ENCODE data around the gene TLR9. TPM values are rescaled to one million over a fixed set of nuclear protein-coding genes. Genes with fewer than 3 reads are reported as not detected.

TLR9 gene
- total and polyA plus RNA-seq, 9 of the 15 experiments (the other 6 are each of a cell fraction or from before 2014, with no cell fraction given), result not detected

DNA sequence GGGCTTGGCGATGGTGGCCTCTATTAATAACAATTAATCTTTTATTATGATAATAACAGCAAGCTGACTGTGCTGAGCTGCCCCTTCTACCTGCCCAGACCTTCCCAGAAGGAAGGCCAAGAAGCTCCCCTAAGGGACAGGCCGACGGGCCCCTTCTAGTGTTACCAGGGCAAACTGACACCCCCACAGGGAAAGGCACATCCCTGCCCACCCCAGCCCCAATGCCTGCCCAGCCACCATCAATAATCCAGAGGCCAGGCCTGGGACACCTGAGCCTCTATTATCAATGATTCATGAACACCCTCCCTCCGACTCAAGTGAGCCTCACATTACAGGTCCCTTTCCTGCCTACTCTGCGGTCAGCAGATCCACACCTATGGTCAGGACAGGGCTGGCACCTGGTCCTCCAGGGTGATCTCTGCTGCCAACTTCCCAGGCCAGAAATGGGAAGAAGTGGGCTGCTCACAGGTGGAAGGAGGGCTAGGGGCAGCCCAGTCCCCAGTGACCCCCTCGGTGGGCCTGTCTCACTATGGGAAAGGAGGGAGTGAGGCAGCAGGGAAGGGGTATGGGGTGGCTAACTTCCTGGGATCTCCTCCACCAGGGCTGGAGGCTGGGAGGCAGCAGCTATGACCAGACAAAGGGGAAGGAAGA is 11.7 kb upstream of the TLR9 start:
- in situ Hi-C loops (cut with MboI) (no loop called here), intact Hi-C loops (cut with micrococcal nuclease) (no loop called here)
- Histone ChIP-seq H3K9ac (ENCODE audit: insufficient read depth in 1 of 2, low read depth in 2 of 2, low read length in 2 of 2) (peak overlapping the region; percentile 61 to 96; a peak in 3 of 4 replicates), H3K36me3 (ENCODE audit: control insufficient read depth, insufficient read depth, low read length) (peaks cover 6% of the 10 kb centered on the region; the same call in 2 of the 3 replicates), H3K27me3 (ENCODE audit: control insufficient read depth in 2 of 2, insufficient read depth in 2 of 2, low read length in 2 of 2) (no peaks in the 10 kb centered on the region), H2AFZ (ENCODE audit: low read depth, low read length) (0 out of 2 replicates have a peak overlapping the region, but pooled peaks have one; percentile 4), H3K4me3 (peak overlapping the region; percentile 67), H4K20me1 (replicated peaks; ENCODE audit: control insufficient read depth, insufficient read depth, low read length) (no peaks in the 10 kb centered on the region), H3K9me3 (replicated peaks; ENCODE audit: control insufficient read depth, insufficient read depth, low read depth, low read length) (no peaks in the 10 kb centered on the region), H3K9me1 (ENCODE audit: control insufficient read depth, insufficient read depth, low read length) (no peaks in the 10 kb centered on the region), H3K4me1 (replicated peaks in 1 of 2; ENCODE audit: control insufficient read depth in 2 of 2, insufficient read depth in 2 of 2, low read length in 2 of 2) (peaks cover 37 to 48% of the 10 kb centered on the region in 2 experiments), H3K79me2 (ENCODE audit: control insufficient read depth, insufficient read depth, low read length) (peaks cover 51% of the 10 kb centered on the region), H3K4me2 (ENCODE audit: insufficient read depth, low read length) (peak overlapping the region; percentile 98), H3K27ac (ENCODE audit: extremely low read depth, low read depth, low read length) (peak overlapping the region; percentile 74)
- TF ChIP-seq MED1 (CRISPR knock-in tag; IDR thresholded peaks at IDR 0.05; ENCODE audit: borderline replicate concordance) (no peak), HEY1 (CRISPR knock-in tag; IDR thresholded peaks at IDR 0.05; ENCODE audit: borderline replicate concordance) (no peak), ATF7 (IDR thresholded peaks at IDR 0.05) (peak; percentile 26; the same call in 1 of the 2 replicates)
- TF ChIP-seq, protein P1, sequence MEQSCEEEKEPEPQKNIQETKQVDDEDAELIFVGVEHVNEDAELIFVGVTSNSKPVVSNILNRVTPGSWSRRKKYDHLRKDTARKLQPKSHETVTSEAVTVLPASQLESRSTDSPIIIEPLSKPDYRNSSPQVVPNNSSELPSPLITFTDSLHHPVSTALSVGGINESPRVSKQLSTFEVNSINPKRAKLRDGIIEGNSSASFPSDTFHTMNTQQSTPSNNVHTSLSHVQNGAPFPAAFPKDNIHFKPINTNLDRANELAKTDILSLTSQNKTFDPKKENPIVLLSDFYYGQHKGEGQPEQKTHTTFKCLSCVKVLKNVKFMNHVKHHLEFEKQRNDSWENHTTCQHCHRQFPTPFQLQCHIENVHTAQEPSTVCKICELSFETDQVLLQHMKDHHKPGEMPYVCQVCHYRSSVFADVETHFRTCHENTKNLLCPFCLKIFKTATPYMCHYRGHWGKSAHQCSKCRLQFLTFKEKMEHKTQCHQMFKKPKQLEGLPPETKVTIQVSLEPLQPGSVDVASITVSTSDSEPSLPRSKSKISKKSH (CRISPR knock-in tag; IDR thresholded peaks at IDR 0.05), result no peak
- TF ChIP-seq, protein P2, sequence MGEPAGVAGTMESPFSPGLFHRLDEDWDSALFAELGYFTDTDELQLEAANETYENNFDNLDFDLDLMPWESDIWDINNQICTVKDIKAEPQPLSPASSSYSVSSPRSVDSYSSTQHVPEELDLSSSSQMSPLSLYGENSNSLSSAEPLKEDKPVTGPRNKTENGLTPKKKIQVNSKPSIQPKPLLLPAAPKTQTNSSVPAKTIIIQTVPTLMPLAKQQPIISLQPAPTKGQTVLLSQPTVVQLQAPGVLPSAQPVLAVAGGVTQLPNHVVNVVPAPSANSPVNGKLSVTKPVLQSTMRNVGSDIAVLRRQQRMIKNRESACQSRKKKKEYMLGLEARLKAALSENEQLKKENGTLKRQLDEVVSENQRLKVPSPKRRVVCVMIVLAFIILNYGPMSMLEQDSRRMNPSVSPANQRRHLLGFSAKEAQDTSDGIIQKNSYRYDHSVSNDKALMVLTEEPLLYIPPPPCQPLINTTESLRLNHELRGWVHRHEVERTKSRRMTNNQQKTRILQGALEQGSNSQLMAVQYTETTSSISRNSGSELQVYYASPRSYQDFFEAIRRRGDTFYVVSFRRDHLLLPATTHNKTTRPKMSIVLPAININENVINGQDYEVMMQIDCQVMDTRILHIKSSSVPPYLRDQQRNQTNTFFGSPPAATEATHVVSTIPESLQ (CRISPR knock-in tag; IDR thresholded peaks at IDR 0.05), result no peak
- ChIA-PET POLR2A (interaction anchor here (0.7 to 1.7 kb wide), 6 partner anchors 10 to 99 kb away, joined by 3 to 8 read pairs (median 4); partner anchors contain the start of genes GLYCTK and WDR82), CTCF (ENCODE audit: low intra/inter-chr PET ratio) (no interaction called here)
- FAIRE-seq (no peak), DNase-seq (ENCODE audit: extremely low read depth in 1 of 4, low spot score in 3 of 4) (no peak), ATAC-seq (no peak)
- BruUV-seq (replicated peaks), result no TSS peak
- WGBS (ENCODE audit: insufficient coverage, low coverage, missing lambda C conversion rate), result 8% methylated on average over 2 of the region's 6 CpGs

Measured in K562 (cell line).